Stimulated activated CD4-positive, alpha-beta T cell treated with anti-CD3 and anti-CD28 coated beads, Interleukin-12 subunit alpha, Interleukin-12 subunit beta, amount 100 ng/mL, for 24 hours (primary cell): ENCODE data around the gene GUCA1A.
"Not testable (repeated sequence)": the region's sequence is repeated elsewhere in the genome, so short reads cannot be mapped to it uniquely, and the experiment has no call there.

Experiments used
- DNase-seq, 2 experiments: peaks; one replicate each; pipeline ENCODE4 v3.0.0-alpha.2; 2020; ENCODE audit warnings: low read depth in 2 of 2

Gene GUCA1A

GRCh38 chr6:42210551-42210950 is 37.4 kb downstream of the GUCA1A start:
- DNase-seq = no peak

- DNase-seq = no peak
Measured at GRCh38 chr6:42211726-42212125, 38.6 kb downstream of the GUCA1A start.

DNA sequence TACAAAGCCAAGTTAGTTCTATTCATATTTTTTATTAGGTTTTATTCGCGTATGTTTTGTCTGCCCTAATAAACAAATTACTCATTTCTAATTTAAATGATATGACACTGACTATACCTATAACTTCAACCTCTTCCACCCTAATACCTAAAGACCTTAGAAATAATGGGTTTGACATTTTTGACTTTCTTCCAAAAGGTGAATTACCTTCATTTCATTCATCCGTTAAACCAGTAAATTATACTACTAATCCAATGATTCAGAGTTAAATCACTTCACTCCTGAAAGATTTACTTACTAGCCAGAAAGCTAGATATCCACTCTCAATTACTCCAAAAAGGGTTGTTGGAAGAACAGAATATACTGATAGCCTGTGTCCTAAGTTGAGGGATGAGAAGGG is 39.3 kb downstream of the GUCA1A start:
- DNase-seq = no peak

- not testable (repeated sequence) for DNase-seq
Measured at GRCh38 chr6:42216495-42216894, 43.3 kb downstream of the GUCA1A start.

DNA sequence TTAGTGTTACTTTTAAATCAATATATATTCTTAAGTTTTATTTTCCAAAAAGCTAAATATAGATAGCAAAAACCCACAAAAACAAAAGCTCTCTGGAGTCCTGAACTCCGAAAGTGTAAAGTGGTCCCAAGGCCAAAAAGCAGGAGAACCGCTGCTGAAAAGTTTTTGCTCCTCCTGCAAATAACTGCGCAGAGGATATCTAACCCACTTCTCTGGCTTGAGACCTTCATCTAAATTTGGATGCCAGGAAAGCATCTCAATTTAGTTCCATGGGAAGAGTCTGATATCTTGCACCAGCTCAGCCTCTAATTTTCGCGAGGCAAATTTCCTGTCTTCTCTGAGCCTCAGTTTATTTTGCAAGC is 44.0 kb downstream of the GUCA1A start:
- no peak for DNase-seq

GRCh38 chr6:42217519-42218367 is 44.6 kb downstream of the GUCA1A start, which contains the start of gene MRPS10:
MRPS10 (minus strand) TSS chr6:42217861; CDS start chr6:42217849, 12 bp downstream.
- peak; percentile 84 to 89 for DNase-seq

GRCh38 chr6:42220807-42221206 is 47.6 kb downstream of the GUCA1A start:
- DNase-seq = no peak

- no peak for DNase-seq
Measured at GRCh38 chr6:42221546-42221945, 48.4 kb downstream of the GUCA1A start.

GRCh38 chr6:42222448-42222847 is 49.3 kb downstream of the GUCA1A start:
- no peak for DNase-seq

DNA sequence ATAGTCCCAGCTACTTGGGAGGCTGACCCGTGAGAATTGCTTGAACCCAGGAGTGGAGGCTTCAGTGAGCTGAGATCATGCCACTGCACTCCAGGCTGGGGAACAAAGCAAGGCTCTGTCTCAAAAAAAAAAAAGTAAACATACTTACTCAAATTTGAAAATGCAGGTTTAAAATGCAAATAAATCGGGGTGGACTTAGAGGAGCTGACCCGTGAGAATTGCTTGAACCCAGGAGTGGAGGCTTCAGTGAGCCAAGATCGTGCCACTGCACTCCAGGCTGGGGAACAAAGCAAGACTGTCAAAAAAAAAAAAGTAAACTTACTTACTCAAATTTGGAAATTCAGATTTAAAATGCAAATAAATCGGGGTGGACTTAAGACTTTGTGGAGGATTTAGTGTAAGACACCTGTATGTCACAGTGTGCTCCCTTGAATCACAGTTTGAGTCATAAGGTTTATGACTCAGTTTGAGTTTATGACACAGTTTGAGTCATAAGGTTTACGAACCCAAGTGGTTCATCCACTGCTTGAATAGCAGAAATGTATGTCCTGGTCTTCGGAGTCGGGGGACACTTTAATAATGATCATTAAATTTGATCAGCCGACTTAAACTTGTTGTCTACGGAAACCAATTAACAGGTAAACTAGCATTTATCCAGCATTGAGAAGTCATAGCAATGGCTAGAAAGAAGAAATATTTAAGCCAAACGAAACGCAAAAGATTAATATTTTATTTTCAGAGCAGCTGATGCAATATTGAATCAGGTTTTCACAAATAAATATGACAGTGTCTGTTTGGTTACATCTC is 51.3 kb downstream of the GUCA1A start:
- no peak for DNase-seq

DNA sequence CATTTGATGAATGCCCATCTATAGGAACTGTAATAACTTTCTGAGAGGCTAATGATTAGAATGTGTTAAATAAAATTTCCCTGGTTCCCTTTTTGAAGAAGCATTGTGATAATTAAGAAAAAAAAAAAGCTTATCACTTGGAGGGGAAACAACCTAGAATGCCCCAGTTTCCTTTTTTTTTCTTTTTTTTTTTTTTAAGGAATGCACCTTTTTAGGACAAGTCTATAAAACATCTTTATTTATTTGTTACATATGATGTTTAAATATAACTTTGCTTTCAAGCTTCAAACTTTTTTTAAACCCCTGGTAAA is 51.8 kb downstream of the GUCA1A start:
- no peak for DNase-seq

DNA sequence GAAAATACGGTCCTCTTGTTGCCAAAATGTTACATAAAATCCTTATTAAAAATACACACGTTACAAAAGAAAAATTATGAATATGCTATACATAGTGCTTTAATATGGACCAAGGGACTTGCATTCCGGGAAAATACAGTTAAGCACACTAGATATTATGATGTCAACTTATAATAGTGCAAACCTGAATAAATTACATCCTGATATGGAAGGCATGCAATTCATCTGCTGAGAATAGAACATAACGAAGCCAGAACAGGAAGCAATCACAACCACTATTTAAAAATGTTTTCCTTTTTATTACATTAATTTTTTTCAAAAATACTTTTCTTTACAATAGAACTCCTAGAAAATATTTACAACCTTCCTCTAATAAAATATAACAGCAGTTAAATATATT is 52.3 kb downstream of the GUCA1A start:
- DNase-seq = no peak

- DNase-seq = no peak
Measured at GRCh38 chr6:42226161-42226611, 53.0 kb downstream of the GUCA1A start.

GRCh38 chr6:42226645-42227143 is 53.5 kb downstream of the GUCA1A start:
- DNase-seq = no peak

GRCh38 chr6:42227173-42227850 is 54.1 kb downstream of the GUCA1A start:
- no peak for DNase-seq

GRCh38 chr6:42228305-42228704 is 55.1 kb downstream of the GUCA1A start:
- no peak for DNase-seq
